Ovary (tissue), 9 donors: Measurements from ENCODE around the gene FUS. TPM values are rescaled to one million over a fixed set of nuclear protein-coding genes. Genes with fewer than 3 reads are reported as not detected.
"Not testable (repeated sequence)": the region's sequence is repeated elsewhere in the genome, so short reads cannot be mapped to it uniquely, and the experiment has no call there.

Experiments
- DNase-seq, 5 donors: peaks; one replicate each; pipeline ENCODE4 v3.0.0-alpha.2; 2019 to 2020
- H3K27ac ChIP-seq, 2 donors: fragments of 200-600 bp; one replicate each; pipeline versions ENCODE4 v1.5.1 to v1.8.0; 2019 to 2022
- H3K27me3 ChIP-seq: fragments of 200-600 bp; one replicate; pipeline ENCODE4 v1.8.0; 2022
- H3K36me3 ChIP-seq: fragments of 200-600 bp; sonication (generic); one replicate; pipeline ENCODE4 v1.5.1; 2019
- H3K4me1 ChIP-seq: one replicate; pipeline ENCODE4 v1.8.1; 2013; ENCODE audit warnings: mild to moderate bottlenecking, moderate library complexity; ENCODE audit not compliant: insufficient read depth
- H3K4me3 ChIP-seq: fragments of 200-600 bp; sonication (generic); one replicate; pipeline ENCODE4 v1.5.1; 2017
- H3K9me3 ChIP-seq, 2 donors: fragments of 200-600 bp in 1 of 2; sonication (generic) in 1 of 2; one replicate each; pipeline versions ENCODE4 v1.5.1 to v1.8.1; 2013 to 2019; ENCODE audit warnings: mild to moderate bottlenecking in 1 of 2, moderate library complexity in 1 of 2
- EP300 ChIP-seq: sonication (generic); formaldehyde crosslinking; IDR thresholded peaks from one replicate; pipeline ENCODE4 v1.6.1; 2017; ENCODE audit warnings: antibody characterized with exemption
- POLR2A ChIP-seq: fragments of 450-650 bp; IDR thresholded peaks from one replicate; pipeline ENCODE4 v1.6.1; 2017; ENCODE audit warnings: antibody characterized with exemption, mild to moderate bottlenecking, moderate library complexity
- WGBS, 3 donors: extraction: QIAGEN DNeasy Blood & Tissue Kit in 1 of 3; methylation state at CpG; one replicate each; pipeline versions ENCODE4 v1.1.5 to v1.1.7; 2013 to 2017; 5-methylcytosine and 5-hydroxymethylcytosine counted together
- intact Hi-C, 4 donors: fragments of 100-400 bp; cut with DNase I; formaldehyde crosslinking; loops; one replicate each; pipeline versions ENCODE4 v1.11.0 to v1.15.1; 2022 to 2023
- polyA plus RNA-seq, 2 donors: library from polyadenylated mRNA; stranded (reverse); fragments of 200-250 nt in 1 of 2; fragments of 350-450 nt in 1 of 2; fragmentation: Illumina TruSeq in 1 of 2; extraction: RNeasy Lipid Tissue Mini Kit (QIAGEN cat#74804) in 1 of 2; gene quantifications; one replicate each; pipeline ENCODE4 v1.2.3, GENCODE V29; 2013 to 2014
- total RNA-seq, 7 donors: library from RNA; depleted of rRNA in 2 of 7; stranded (reverse); fragments of >200 nt in 2 of 7; fragmentation: NEBNext Ultra II Directional in 3 of 7; extraction: Animal tissue kit (Norgen Biotek cat#: 25700) in 3 of 7; gene quantifications; one replicate each; pipeline versions ENCODE4 v1.1.0 to v1.2.4, GENCODE V29; 2016 to 2023
- TF ChIP-seq, protein P1 (sequence below), 3 donors: fragments of 450-650 bp in 2 of 3; fragments of 200-600 bp in 1 of 3; IDR thresholded peaks; one replicate each; pipeline versions ENCODE4 v1.5.1 to v1.8.0; 2016 to 2022; ENCODE audit warnings: antibody characterized with exemption in 3 of 3, mild to moderate bottlenecking in 1 of 3
- donor health status: DM: no; HTN: no; CAD: no; lungs with moderate emphysema.
- donor health status: DM: no; HTN: no; CAD: no.
- donor health status: Bipolar disorder and iron deficiency.
- donor health status: DM: yes; HTN: yes; CAD: no.
- donor health status: DM: no; HTN: no; CAD: no.
- donor health status: DM: yes; HTN: yes; CAD: no.

The FUS gene
- total and polyA plus RNA-seq, 9 donors = 62.2 to 469 (median 355) TPM

DNA sequence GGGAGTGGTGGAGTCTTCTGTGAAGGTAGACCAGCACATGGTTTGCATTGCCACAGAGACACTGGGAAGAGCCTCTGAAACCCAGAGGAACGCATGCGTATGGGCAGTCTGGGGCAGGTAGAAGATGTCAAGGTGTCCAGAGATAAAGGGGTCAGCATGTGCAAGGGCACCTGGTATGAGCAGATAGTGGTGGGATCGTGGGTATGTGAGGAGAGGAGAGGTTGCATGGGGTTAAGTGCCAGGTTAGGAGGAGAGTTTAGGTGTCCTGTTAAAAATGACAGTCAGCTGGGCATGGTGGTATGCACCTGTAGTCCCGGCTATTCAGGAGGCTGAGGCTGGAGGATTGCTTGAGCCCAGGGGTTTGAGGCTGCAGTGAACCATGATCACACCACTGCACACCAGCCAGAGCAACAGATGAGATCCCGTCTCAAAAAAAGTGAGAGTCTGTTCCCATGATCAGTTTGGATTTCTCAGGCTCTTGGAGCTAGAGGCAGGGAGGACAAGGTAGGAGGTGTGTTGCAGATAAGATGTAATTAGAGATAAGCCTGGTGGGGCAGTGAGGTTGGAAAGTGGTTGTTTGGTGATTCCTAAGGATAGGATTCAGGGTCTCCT, 19.6 kb downstream of the FUS start:
- Histone ChIP-seq H3K4me1 (peaks cover 7% of the 10 kb centered on the region), H3K9me3 (no peaks in the 10 kb centered on the region), H3K36me3 (no peaks in the 10 kb centered on the region), H3K4me3 (no peak overlapping the region), H3K27ac (no peak overlapping the region), H3K27me3 (no peaks in the 10 kb centered on the region)
- DNase-seq = no peak
- intact Hi-C loops = loop anchor here in 2 of 4 donors (10.0 kb wide), 2 partner anchors 225 to 315 kb away; partner anchors contain the start of gene COX6A2 (in 1 of the 2)
- TF ChIP-seq, protein P1, sequence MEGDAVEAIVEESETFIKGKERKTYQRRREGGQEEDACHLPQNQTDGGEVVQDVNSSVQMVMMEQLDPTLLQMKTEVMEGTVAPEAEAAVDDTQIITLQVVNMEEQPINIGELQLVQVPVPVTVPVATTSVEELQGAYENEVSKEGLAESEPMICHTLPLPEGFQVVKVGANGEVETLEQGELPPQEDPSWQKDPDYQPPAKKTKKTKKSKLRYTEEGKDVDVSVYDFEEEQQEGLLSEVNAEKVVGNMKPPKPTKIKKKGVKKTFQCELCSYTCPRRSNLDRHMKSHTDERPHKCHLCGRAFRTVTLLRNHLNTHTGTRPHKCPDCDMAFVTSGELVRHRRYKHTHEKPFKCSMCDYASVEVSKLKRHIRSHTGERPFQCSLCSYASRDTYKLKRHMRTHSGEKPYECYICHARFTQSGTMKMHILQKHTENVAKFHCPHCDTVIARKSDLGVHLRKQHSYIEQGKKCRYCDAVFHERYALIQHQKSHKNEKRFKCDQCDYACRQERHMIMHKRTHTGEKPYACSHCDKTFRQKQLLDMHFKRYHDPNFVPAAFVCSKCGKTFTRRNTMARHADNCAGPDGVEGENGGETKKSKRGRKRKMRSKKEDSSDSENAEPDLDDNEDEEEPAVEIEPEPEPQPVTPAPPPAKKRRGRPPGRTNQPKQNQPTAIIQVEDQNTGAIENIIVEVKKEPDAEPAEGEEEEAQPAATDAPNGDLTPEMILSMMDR (IDR thresholded peaks at IDR 0.05) = no peak
- TF ChIP-seq POLR2A (no peak), EP300 (no peak)
- 71 to 83% (median 78%) methylated on average over 5 of the region's 5 CpGs for WGBS, 3 donors

- intact Hi-C loops = loop anchor here in 1 of 4 donors (10.0 kb wide), 1 partner anchor 225 kb away; the partner anchor contains the start of gene COX6A2
- H3K4me3 ChIP-seq, H3K27ac ChIP-seq, H3K36me3 ChIP-seq, H3K4me1 ChIP-seq, H3K9me3 ChIP-seq, H3K27me3 ChIP-seq, DNase-seq: not testable (repeated sequence)
- 77 to 89% (median 78%) methylated on average over 8 of the region's 8 CpGs for WGBS, 3 donors
Measured at GRCh38 chr16:31200111-31200510, 20.2 kb downstream of the FUS start.

GRCh38 chr16:31200821-31201568, 21.1 kb downstream of the FUS start:
- H3K4me1 ChIP-seq = peaks cover 7% of the 10 kb centered on the region
- no peaks in the 10 kb centered on the region for H3K36me3 ChIP-seq
- no peaks in the 10 kb centered on the region for H3K27me3 ChIP-seq
- 48 to 58% (median 55%) methylated on average over 8 of the region's 8 CpGs for WGBS, 3 donors
- TF ChIP-seq, protein P1 (IDR thresholded peaks at IDR 0.05) = no peak
- TF ChIP-seq EP300 = no peak
- peak overlapping the region in 1 of 2 donors; percentile 22 for H3K27ac ChIP-seq
- H3K9me3 ChIP-seq = no peaks in the 10 kb centered on the region
- DNase-seq = no peak
- intact Hi-C loops = loop anchor here in 1 of 4 donors (10.0 kb wide), 1 partner anchor 224 kb away; the partner anchor contains the start of gene COX6A2
- no peak overlapping the region for H3K4me3 ChIP-seq

DNA sequence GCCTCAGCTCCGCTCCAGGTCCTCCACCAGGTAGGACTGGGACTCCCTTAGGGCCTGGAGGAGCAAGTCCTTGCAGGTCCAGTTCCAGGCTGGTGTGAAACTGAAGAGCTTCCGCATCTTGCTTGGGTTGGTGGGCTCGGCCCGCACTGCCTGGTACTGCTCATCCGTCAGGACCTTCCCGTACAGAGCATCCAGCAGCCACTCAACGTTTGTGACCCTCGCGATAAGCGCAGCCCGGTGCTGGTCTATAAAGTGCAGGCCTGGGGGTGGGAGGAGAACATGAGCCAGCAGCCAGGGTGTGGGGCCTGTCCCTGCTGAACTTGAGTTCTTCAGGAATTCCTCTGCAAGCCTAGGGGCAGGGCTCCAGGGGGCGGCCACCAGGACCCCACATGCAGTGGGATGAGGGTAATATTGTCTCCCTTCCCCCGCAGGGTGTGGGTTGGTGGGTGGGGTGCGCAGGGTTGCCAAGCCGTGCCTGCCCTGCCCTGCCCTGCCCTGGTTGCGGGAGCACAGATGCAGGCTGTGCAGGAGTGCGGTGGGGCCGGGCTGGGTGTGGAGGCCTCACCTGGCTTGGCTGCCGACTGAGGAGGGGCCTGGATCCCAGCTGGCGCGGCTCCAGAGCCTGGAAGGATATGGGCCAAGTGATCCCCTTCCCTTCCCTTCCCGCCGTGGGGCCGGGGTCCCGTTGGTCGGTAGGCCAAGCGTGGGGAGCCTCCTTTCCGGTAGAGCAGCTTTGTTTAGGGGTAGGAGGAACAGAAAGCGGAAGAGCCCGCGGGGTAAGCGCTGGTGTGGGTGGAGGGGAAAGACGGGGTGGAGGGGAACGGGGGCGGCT, 21.9 kb downstream of the FUS start:
- H3K9me3 ChIP-seq = no peaks in the 10 kb centered on the region
- intact Hi-C loops = loop anchor here in 1 of 4 donors (10.0 kb wide), 1 partner anchor 223 kb away; the partner anchor contains the start of gene COX6A2
- H3K4me1 ChIP-seq = peaks cover 7% of the 10 kb centered on the region
- DNase-seq = peak in 4 of 5 donors; percentile 26 to 64 (median 49)
- no peaks in the 10 kb centered on the region for H3K36me3 ChIP-seq
- H3K27ac ChIP-seq = peak overlapping the region in 1 of 2 donors; percentile 22
- 9 to 16% (median 10%) methylated on average over 28 to 35 of the region's 35 CpGs for WGBS, 3 donors
- no peaks in the 10 kb centered on the region for H3K27me3 ChIP-seq
- peak overlapping the region; percentile 77 for H3K4me3 ChIP-seq
- TF ChIP-seq EP300 = no peak
- TF ChIP-seq, protein P1 (IDR thresholded peaks at IDR 0.05) = no peak
- TF ChIP-seq POLR2A = no peak
